Measurements from ENCODE around the gene ENTPD6. TPM values are rescaled to one million over a fixed set of nuclear protein-coding genes. Genes with fewer than 3 reads are reported as not detected.
A peak's percentile ranks its signal among the peaks of the same experiment; 100 is the strongest.

The ENTPD6 gene
- total RNA-seq, 6 experiments from 2014 or later, result 28.8 to 48.4 (median 34.6) TPM

GRCh38 chr20:25221592-25222460 lies 26.3 kb downstream of the ENTPD6 start:
- H3K9me3 ChIP-seq, result no peaks in the 10 kb centered on the region
- peaks cover 0 to 11% (median 5%) of the 10 kb centered on the region in 4 donors for H3K4me1 ChIP-seq
- DNase-seq (no peak), ATAC-seq (no peak)
- intact Hi-C loops (cut with DNase I), result loop anchor here in 1 of 2 donors (10.0 kb wide), 1 partner anchor 73 kb away; no protein-coding TSS in a partner anchor
- WGBS (ENCODE audit: insufficient coverage, low coverage, low lambda C conversion rate, missing lambda C conversion rate), result 93% methylated on average over 16 of the region's 29 CpGs
- H3K36me3 ChIP-seq, result peaks cover 0 to 7% (median 0%) of the 10 kb centered on the region in 4 donors
- H3K4me3 ChIP-seq, result no peak overlapping the region
- no peak for TF ChIP-seq POLR2A (IDR thresholded peaks at IDR 0.05)
- no peak for TF ChIP-seq CTCF (IDR thresholded peaks at IDR 0.05)
- no peaks in the 10 kb centered on the region for H3K27me3 ChIP-seq
- no peak overlapping the region for H3K27ac ChIP-seq

- H3K9me3 ChIP-seq, result no peaks in the 10 kb centered on the region
- no peak for DNase-seq
- H3K36me3 ChIP-seq, result peaks cover 0 to 5% (median 0%) of the 10 kb centered on the region in 4 donors
- no peak for TF ChIP-seq CTCF (IDR thresholded peaks at IDR 0.05)
- no peak for TF ChIP-seq POLR2A (IDR thresholded peaks at IDR 0.05)
- intact Hi-C loops (cut with DNase I), result loop anchor here in 1 of 2 donors (10.0 kb wide), 1 partner anchor 72 kb away; no protein-coding TSS in a partner anchor
- no peaks in the 10 kb centered on the region for H3K27me3 ChIP-seq
- no peak overlapping the region for H3K27ac ChIP-seq
- H3K4me3 ChIP-seq, result no peak overlapping the region
- no peak for ATAC-seq
- WGBS (ENCODE audit: insufficient coverage, low coverage, low lambda C conversion rate, missing lambda C conversion rate), result 75% methylated on average over 3 of the region's 21 CpGs
- peaks cover 0 to 19% (median 9%) of the 10 kb centered on the region in 4 donors for H3K4me1 ChIP-seq
Observed at GRCh38 chr20:25222461-25223178, 27.1 kb downstream of the ENTPD6 start.

- DNase-seq (no peak), ATAC-seq (peak in 1 of 4 donors; percentile 53)
- WGBS (ENCODE audit: insufficient coverage, low coverage, low lambda C conversion rate, missing lambda C conversion rate), result 100% methylated on average over 6 of the region's 8 CpGs
- Histone ChIP-seq H3K27ac (no peak overlapping the region), H3K4me1 (peaks cover 0 to 20% (median 9%) of the 10 kb centered on the region in 4 donors), H3K9me3 (no peaks in the 10 kb centered on the region), H3K27me3 (no peaks in the 10 kb centered on the region), H3K36me3 (peaks cover 0 to 2% (median 0%) of the 10 kb centered on the region in 4 donors), H3K4me3 (no peak overlapping the region)
- TF ChIP-seq POLR2A (IDR thresholded peaks at IDR 0.05) (no peak), CTCF (IDR thresholded peaks at IDR 0.05) (no peak)
- intact Hi-C loops (cut with DNase I), result loop anchor here in 1 of 2 donors (10.0 kb wide), 1 partner anchor 72 kb away; no protein-coding TSS in a partner anchor
Observed at GRCh38 chr20:25223179-25223661, 27.7 kb downstream of the ENTPD6 start.

Measured in right lobe of liver (tissue), 6 donors.